ENCODE results near the gene NOBOX. TPM values are rescaled to one million over a fixed set of nuclear protein-coding genes. Genes with fewer than 3 reads are reported as not detected.
"Not testable (repeated sequence)": the region's sequence is repeated elsewhere in the genome, so short reads cannot be mapped to it uniquely, and the experiment has no call there.

The NOBOX gene
- total RNA-seq, 1 donor from 2014 or later: not detected

- no peak overlapping the region for H3K4me3 ChIP-seq
- no peak for TF ChIP-seq CTCF (IDR thresholded peaks at IDR 0.05)
- TF ChIP-seq POLR2A (IDR thresholded peaks at IDR 0.05): no peak
- TF ChIP-seq POLR2AphosphoS5 (IDR thresholded peaks at IDR 0.05; ENCODE audit: insufficient read depth in 1 of 2, low read depth in 1 of 2): no peak
- no peaks in the 10 kb centered on the region for H3K4me1 ChIP-seq
- no peaks in the 10 kb centered on the region for H3K9me3 ChIP-seq
- H3K27ac ChIP-seq: no peak overlapping the region
- intact Hi-C loops (cut with DNase I): no loop called here
- peak in 1 of 2 donors; percentile 67 for DNase-seq (ENCODE audit: extremely low spot score in 2 of 2)
- no peaks in the 10 kb centered on the region for H3K27me3 ChIP-seq
- no peaks in the 10 kb centered on the region for H3K36me3 ChIP-seq
These were observed 24.8 kb downstream of the NOBOX start for GRCh38 chr7:144378651-144379050.

GRCh38 chr7:144369221-144369620 is 34.3 kb downstream of the NOBOX start:
- H3K9me3 ChIP-seq; H3K4me1 ChIP-seq; H3K4me3 ChIP-seq; DNase-seq (ENCODE audit: extremely low spot score in 2 of 2); H3K27ac ChIP-seq; H3K36me3 ChIP-seq; intact Hi-C loops (cut with DNase I); H3K27me3 ChIP-seq: not testable (repeated sequence)

GRCh38 chr7:144367250-144367649 is 36.2 kb downstream of the NOBOX start:
- H3K4me3 ChIP-seq; DNase-seq (ENCODE audit: extremely low spot score in 2 of 2); H3K4me1 ChIP-seq; H3K36me3 ChIP-seq; H3K27ac ChIP-seq; H3K9me3 ChIP-seq; intact Hi-C loops (cut with DNase I); H3K27me3 ChIP-seq: not testable (repeated sequence)

GRCh38 chr7:144365523-144365922 is 38.0 kb downstream of the NOBOX start:
- H3K4me1 ChIP-seq; DNase-seq (ENCODE audit: extremely low spot score in 2 of 2); H3K9me3 ChIP-seq; H3K27me3 ChIP-seq; H3K4me3 ChIP-seq; intact Hi-C loops (cut with DNase I); H3K27ac ChIP-seq; H3K36me3 ChIP-seq: not testable (repeated sequence)

GRCh38 chr7:144362061-144362460 is 41.4 kb downstream of the NOBOX start:
- H3K4me1 ChIP-seq; H3K4me3 ChIP-seq; H3K27me3 ChIP-seq; intact Hi-C loops (cut with DNase I); H3K9me3 ChIP-seq; H3K27ac ChIP-seq; DNase-seq (ENCODE audit: extremely low spot score in 2 of 2); H3K36me3 ChIP-seq: not testable (repeated sequence)

GRCh38 chr7:144356860-144357259 is 46.6 kb downstream of the NOBOX start:
- H3K36me3 ChIP-seq; H3K9me3 ChIP-seq; DNase-seq (ENCODE audit: extremely low spot score in 2 of 2); H3K4me3 ChIP-seq; H3K27ac ChIP-seq; H3K4me1 ChIP-seq; intact Hi-C loops (cut with DNase I); H3K27me3 ChIP-seq: not testable (repeated sequence)

GRCh38 chr7:144356185-144356584 is 47.3 kb downstream of the NOBOX start:
- H3K27ac ChIP-seq; H3K36me3 ChIP-seq; H3K4me3 ChIP-seq; DNase-seq (ENCODE audit: extremely low spot score in 2 of 2); H3K27me3 ChIP-seq; H3K9me3 ChIP-seq; intact Hi-C loops (cut with DNase I); H3K4me1 ChIP-seq: not testable (repeated sequence)

- H3K4me1 ChIP-seq; H3K36me3 ChIP-seq; H3K27me3 ChIP-seq; H3K9me3 ChIP-seq; H3K27ac ChIP-seq; intact Hi-C loops (cut with DNase I); DNase-seq (ENCODE audit: extremely low spot score in 2 of 2): not testable (repeated sequence)
- H3K4me3 ChIP-seq: peak within 1 kb of the TSS in 1 of 2 donors; percentile 18
These were observed 48.2 kb downstream of the NOBOX start, which contains the start of gene ARHGEF5 for GRCh38 chr7:144355176-144355822. ARHGEF5 (plus strand) TSS chr7:144355402; CDS start chr7:144362670, 7,268 bp downstream.

- intact Hi-C loops (cut with DNase I); H3K4me3 ChIP-seq; H3K27ac ChIP-seq; H3K4me1 ChIP-seq; H3K27me3 ChIP-seq; H3K36me3 ChIP-seq; H3K9me3 ChIP-seq: not testable (repeated sequence)
- DNase-seq (ENCODE audit: extremely low spot score in 2 of 2): peak in 1 of 2 donors; percentile 7
These were observed 51.8 kb downstream of the NOBOX start for GRCh38 chr7:144351667-144352066.

- intact Hi-C loops (cut with DNase I); H3K27me3 ChIP-seq; H3K9me3 ChIP-seq; H3K4me1 ChIP-seq; H3K4me3 ChIP-seq; DNase-seq (ENCODE audit: extremely low spot score in 2 of 2); H3K27ac ChIP-seq; H3K36me3 ChIP-seq: not testable (repeated sequence)
These were observed 54.9 kb downstream of the NOBOX start for GRCh38 chr7:144348625-144349024.
